ENCODE results near the gene TRAPPC14.
A peak's percentile ranks its signal among the peaks of the same experiment; 100 is the strongest.

TRAPPC14 gene

GRCh38 chr7:100167912-100168323 lies 9.4 kb upstream of the TRAPPC14 start (continued):
- TF ChIP-seq ZNF394 (tag by site-specific recombination; IDR thresholded peaks at IDR 0.05; ENCODE audit: borderline replicate concordance), result no peak
- no peak for TF ChIP-seq ZNF704 (tag by site-specific recombination; IDR thresholded peaks at IDR 0.05)
- TF ChIP-seq ZNF707 (tag by site-specific recombination; IDR thresholded peaks at IDR 0.05), result no peak
- TF ChIP-seq ZNF302 (tag by site-specific recombination; IDR thresholded peaks at IDR 0.05; ENCODE audit: low read depth), result no peak
- peak; percentile 71; the same call in 1 of the 2 replicates for TF ChIP-seq ZSCAN18 (tag by site-specific recombination; IDR thresholded peaks at IDR 0.05)
- no peak for TF ChIP-seq ZBTB44 (tag by site-specific recombination; IDR thresholded peaks at IDR 0.05)
- no peak for TF ChIP-seq OVOL3 (tag by site-specific recombination; IDR thresholded peaks at IDR 0.05)
- no peak for TF ChIP-seq ZNF560 (tag by site-specific recombination; IDR thresholded peaks at IDR 0.05; ENCODE audit: borderline replicate concordance)
- TF ChIP-seq HOXA7 (CRISPR knock-in tag; IDR thresholded peaks at IDR 0.05; ENCODE audit: borderline replicate concordance), result no peak
- TF ChIP-seq KLF8 (tag by site-specific recombination; IDR thresholded peaks at IDR 0.05), result peak; percentile 85
- TF ChIP-seq ZNF692 (tag by site-specific recombination; IDR thresholded peaks at IDR 0.05), result 0 out of 2 replicates have a peak, but pooled peaks have one; percentile 62
- TF ChIP-seq ZXDB (tag by site-specific recombination; IDR thresholded peaks at IDR 0.05), result peak; percentile 84
- TF ChIP-seq ZNF621 (tag by site-specific recombination; IDR thresholded peaks at IDR 0.05), result no peak
- TF ChIP-seq ZBTB21 (tag by site-specific recombination; IDR thresholded peaks at IDR 0.05), result 0 out of 2 replicates have a peak, but pooled peaks have one; percentile 17
- TF ChIP-seq FEZF1 (tag by site-specific recombination; IDR thresholded peaks at IDR 0.05), result no peak
- peak; percentile 64; the same call in 1 of the 2 replicates for TF ChIP-seq TSHZ1 (tag by site-specific recombination; IDR thresholded peaks at IDR 0.05; ENCODE audit: borderline replicate concordance)
- no peak for TF ChIP-seq ZNF555 (tag by site-specific recombination; conservative IDR thresholded peaks at IDR 0.05)
- no peak for TF ChIP-seq REST (tag by site-specific recombination; IDR thresholded peaks at IDR 0.05)
- no peak for TF ChIP-seq ZNF747 (tag by site-specific recombination; IDR thresholded peaks at IDR 0.05)
- TF ChIP-seq ZFP69B (tag by site-specific recombination; IDR thresholded peaks at IDR 0.05), result 0 out of 2 replicates have a peak, but pooled peaks have one; percentile 47
- TF ChIP-seq EGR2 (tag by site-specific recombination; IDR thresholded peaks at IDR 0.05; ENCODE audit: low read depth), result no peak
- TF ChIP-seq ZNF624 (tag by site-specific recombination; IDR thresholded peaks at IDR 0.05), result peak; percentile 16; the same call in 1 of the 2 replicates
- TF ChIP-seq CTCF (tag by site-specific recombination; IDR thresholded peaks at IDR 0.05), result no peak
- TF ChIP-seq ZNF792 (tag by site-specific recombination; IDR thresholded peaks at IDR 0.05), result no peak
- no peak for TF ChIP-seq ZNF404 (tag by site-specific recombination; IDR thresholded peaks at IDR 0.05)

Measured in HEK293 (cell line).